Activated B cell treated with CpG ODN at 0.5 μM for 24 hours (primary cell): ENCODE measurements around the gene FAM20B. TPM values are rescaled to one million over a fixed set of nuclear protein-coding genes. Genes with fewer than 3 reads are reported as not detected.

Experiments used
- ATAC-seq: fragments of 200-7000 bp; cut with Tn5 transposase; one replicate; pipeline ENCODE4 v1.10.0; 2021; ENCODE audit warnings: low read depth, mild to moderate bottlenecking, moderate library complexity
- CTCF ChIA-PET: fragments of 350-600 bp; sonication (Branson Sonifier 250); formaldehyde crosslinking; loops from one replicate; lab custom pipeline; 2021; ENCODE audit warnings: antibody characterized with exemption; lab: Charles Lee
- POLR2A ChIA-PET: fragments of 350-600 bp; sonication (Branson Sonifier 250); formaldehyde crosslinking; loops from one replicate; lab custom pipeline; 2021; ENCODE audit warnings: antibody characterized with exemption; lab: Charles Lee
- DNase-seq: peaks from one replicate; pipeline ENCODE4 v3.0.0; 2022
- H3K27ac Mint-ChIP-seq: one replicate; pipeline ENCODE4 v1.8.0; 2020; ENCODE audit warnings: mixed read lengths
- H3K27me3 Mint-ChIP-seq: one replicate; pipeline ENCODE4 v1.8.0; 2021; ENCODE audit warnings: mixed read lengths
- H3K36me3 Mint-ChIP-seq: one replicate; pipeline ENCODE4 v1.8.0; 2021; ENCODE audit warnings: low read depth, mixed read lengths
- H3K4me1 Mint-ChIP-seq: one replicate; pipeline ENCODE4 v1.8.0; 2021; ENCODE audit warnings: mixed read lengths
- H3K4me3 Mint-ChIP-seq: one replicate; pipeline ENCODE4 v1.8.0; 2020; ENCODE audit warnings: mild to moderate bottlenecking, mixed read lengths
- H3K9me3 Mint-ChIP-seq: one replicate; pipeline ENCODE4 v1.8.0; 2020; ENCODE audit warnings: mixed read lengths
- intact Hi-C: fragments of 100-400 bp; cut with micrococcal nuclease; formaldehyde crosslinking; loops from one replicate; pipeline ENCODE4 v1.15.1; 2024
- total RNA-seq: library from RNA; stranded (reverse); gene quantifications from 2 replicates; pipeline ENCODE4 v1.2.3, GENCODE V29; 2022
- TF ChIP-seq, protein P1 (sequence below): fragments of 200-600 bp; IDR thresholded peaks from one replicate; pipeline ENCODE4 v1.8.0; 2022; ENCODE audit warnings: antibody characterized with exemption, mild to moderate bottlenecking

FAM20B gene
- total RNA-seq, 1 donor from 2014 or later = 27.5 TPM

GRCh38 chr1:179026813-179027669 is 1.3 kb downstream of the FAM20B start:
- ChIA-PET CTCF (interaction anchor here (0.6 kb wide), 1 partner anchor 143 kb away, joined by 3 read pairs; no protein-coding TSS in a partner anchor), POLR2A (interaction anchor here (0.8 to 3.5 kb wide), 6 partner anchors 8 to 338 kb away, joined by 3 to 23 read pairs (median 5); partner anchors contain the start of genes RALGPS2 and TOR3A)
- DNase-seq = no peak
- Mint-ChIP-seq H3K27ac (peak overlapping the region; percentile 90), H3K9me3 (peaks cover 2% of the 10 kb centered on the region), H3K4me3 (peak overlapping the region; percentile 90), H3K4me1 (peaks cover 60% of the 10 kb centered on the region), H3K27me3 (no peaks in the 10 kb centered on the region), H3K36me3 (peaks cover 3% of the 10 kb centered on the region)
- intact Hi-C loops = loop anchor here (1.0 to 5.0 kb wide), 7 partner anchors 7 to 935 kb away; partner anchors contain the start of genes RASAL2 and SOAT1
- ATAC-seq = no peak
- TF ChIP-seq, protein P1, sequence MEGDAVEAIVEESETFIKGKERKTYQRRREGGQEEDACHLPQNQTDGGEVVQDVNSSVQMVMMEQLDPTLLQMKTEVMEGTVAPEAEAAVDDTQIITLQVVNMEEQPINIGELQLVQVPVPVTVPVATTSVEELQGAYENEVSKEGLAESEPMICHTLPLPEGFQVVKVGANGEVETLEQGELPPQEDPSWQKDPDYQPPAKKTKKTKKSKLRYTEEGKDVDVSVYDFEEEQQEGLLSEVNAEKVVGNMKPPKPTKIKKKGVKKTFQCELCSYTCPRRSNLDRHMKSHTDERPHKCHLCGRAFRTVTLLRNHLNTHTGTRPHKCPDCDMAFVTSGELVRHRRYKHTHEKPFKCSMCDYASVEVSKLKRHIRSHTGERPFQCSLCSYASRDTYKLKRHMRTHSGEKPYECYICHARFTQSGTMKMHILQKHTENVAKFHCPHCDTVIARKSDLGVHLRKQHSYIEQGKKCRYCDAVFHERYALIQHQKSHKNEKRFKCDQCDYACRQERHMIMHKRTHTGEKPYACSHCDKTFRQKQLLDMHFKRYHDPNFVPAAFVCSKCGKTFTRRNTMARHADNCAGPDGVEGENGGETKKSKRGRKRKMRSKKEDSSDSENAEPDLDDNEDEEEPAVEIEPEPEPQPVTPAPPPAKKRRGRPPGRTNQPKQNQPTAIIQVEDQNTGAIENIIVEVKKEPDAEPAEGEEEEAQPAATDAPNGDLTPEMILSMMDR = no peak

- peaks cover 78% of the 10 kb centered on the region for H3K4me1 Mint-ChIP-seq
- ATAC-seq (no peak), DNase-seq (no peak)
- H3K4me3 Mint-ChIP-seq = peak overlapping the region; percentile 15
- intact Hi-C loops = loop anchor here (5.0 kb wide), 2 partner anchors 422 to 937 kb away; partner anchors contain the start of gene RASAL2
- TF ChIP-seq, protein P1 = no peak
- peak overlapping the region; percentile 50 for H3K27ac Mint-ChIP-seq
- H3K9me3 Mint-ChIP-seq = peaks cover 2% of the 10 kb centered on the region
- POLR2A ChIA-PET = interaction anchor here (1.5 to 3.5 kb wide), 2 partner anchors 52 to 336 kb away, joined by 4 to 23 read pairs; partner anchors contain the start of genes AXDND1 and TOR3A
- CTCF ChIA-PET = interaction anchor here (0.7 to 2.1 kb wide), 3 partner anchors 9 to 26 kb away, joined by 3 to 9 read pairs (median 3); no protein-coding TSS in a partner anchor
- peaks cover 3% of the 10 kb centered on the region for H3K36me3 Mint-ChIP-seq
- no peaks in the 10 kb centered on the region for H3K27me3 Mint-ChIP-seq
Observed at GRCh38 chr1:179029321-179029759, 3.6 kb downstream of the FAM20B start.

- TF ChIP-seq, protein P1 = no peak
- DNase-seq (no peak), ATAC-seq (no peak)
- peaks cover 3% of the 10 kb centered on the region for H3K36me3 Mint-ChIP-seq
- H3K4me3 Mint-ChIP-seq = no peak overlapping the region
- H3K27ac Mint-ChIP-seq = peak overlapping the region; percentile 30
- POLR2A ChIA-PET = interaction anchor here (0.6 to 1.5 kb wide), 2 partner anchors 8 to 335 kb away, joined by 4 to 5 read pairs; partner anchors contain the start of gene AXDND1
- no peaks in the 10 kb centered on the region for H3K27me3 Mint-ChIP-seq
- H3K4me1 Mint-ChIP-seq = peaks cover 82% of the 10 kb centered on the region
- CTCF ChIA-PET = interaction anchor here (2.1 kb wide), 1 partner anchor 27 kb away, joined by 9 read pairs; no protein-coding TSS in a partner anchor
- intact Hi-C loops = no loop called here
- H3K9me3 Mint-ChIP-seq = peaks cover 2% of the 10 kb centered on the region
Observed at GRCh38 chr1:179030130-179030529, 4.4 kb downstream of the FAM20B start.

DNA sequence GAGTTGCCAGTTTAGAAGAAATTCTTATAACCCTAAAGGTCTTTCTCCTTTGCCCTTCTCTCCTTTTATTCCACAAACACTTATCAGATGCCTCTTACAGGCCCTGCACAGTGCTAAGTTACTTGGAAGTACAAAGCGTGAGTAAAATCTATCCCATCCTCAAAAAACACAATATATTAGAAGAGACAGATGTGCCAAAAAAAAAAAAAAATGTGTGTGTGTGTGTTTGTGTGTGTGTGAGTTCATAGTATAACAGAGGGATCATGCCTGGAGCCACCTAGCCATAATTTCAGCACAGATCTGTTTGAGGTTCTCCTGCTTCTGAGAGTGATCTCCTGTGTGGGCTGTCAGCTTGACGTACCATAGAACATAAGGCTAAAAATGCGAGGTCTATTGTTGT is 5.0 kb downstream of the FAM20B start:
- DNase-seq (no peak), ATAC-seq (no peak)
- TF ChIP-seq, protein P1 = no peak
- H3K27ac Mint-ChIP-seq = peak overlapping the region; percentile 3
- H3K9me3 Mint-ChIP-seq = peaks cover 2% of the 10 kb centered on the region
- intact Hi-C loops = no loop called here
- no peaks in the 10 kb centered on the region for H3K27me3 Mint-ChIP-seq
- ChIA-PET POLR2A (no interaction called here), CTCF (interaction anchor here (2.1 kb wide), 1 partner anchor 28 kb away, joined by 9 read pairs; no protein-coding TSS in a partner anchor)
- peaks cover 83% of the 10 kb centered on the region for H3K4me1 Mint-ChIP-seq
- H3K4me3 Mint-ChIP-seq = no peak overlapping the region
- peaks cover 3% of the 10 kb centered on the region for H3K36me3 Mint-ChIP-seq
